Epithelial cell of proximal tubule (primary cell): ENCODE results near the gene CDH13. TPM values are rescaled to one million over a fixed set of nuclear protein-coding genes. Genes with fewer than 3 reads are reported as not detected.

ENCODE experiments used
- DNase-seq: peaks from one replicate; pipeline ENCODE4 v3.0.0-alpha.2; 2011; ENCODE audit warnings: low read depth
- H3K4me3 ChIP-seq: 2 replicates; pipeline ENCODE4 v1.5.1; 2011; ENCODE audit warnings: low read depth, mild to moderate bottlenecking, low read length
- total RNA-seq: library from RNA; depleted of rRNA; stranded (reverse); fragments of >200 nt; gene quantifications from 2 replicates; pipeline ENCODE4 v1.2.3, GENCODE V29; 2015
- TF ChIP-seq, protein P1 (sequence below): conservative IDR thresholded peaks from 2 replicates; pipeline ENCODE4 v1.5.1; 2012; ENCODE audit warnings: low read depth, mild to moderate bottlenecking, low read length

The CDH13 gene
- total RNA-seq, 1 donor from 2014 or later, result 85.4 TPM

DNA sequence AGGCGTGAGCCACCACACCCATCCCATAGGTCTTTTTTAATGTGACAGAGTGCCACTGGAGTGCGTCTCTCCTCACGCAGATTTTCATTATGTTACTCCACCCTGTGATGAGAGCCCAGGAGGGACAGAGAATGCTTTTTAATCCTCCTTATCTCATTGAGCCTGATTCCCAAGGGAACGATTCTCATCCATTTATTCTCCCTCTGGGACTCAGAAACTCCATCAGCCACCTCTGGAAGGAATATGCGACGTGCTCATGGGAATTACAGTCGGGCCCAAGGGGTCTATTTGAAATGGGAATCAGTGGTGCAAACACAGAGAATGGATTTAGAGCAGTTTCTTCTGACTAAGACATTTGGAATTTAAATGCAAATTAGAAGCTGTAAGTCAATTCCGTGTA, 1025.1 kb downstream of the CDH13 start:
- no peak for DNase-seq

GRCh38 chr16:83652943-83653342, 1026.2 kb downstream of the CDH13 start:
- no peak overlapping the region for H3K4me3 ChIP-seq
- TF ChIP-seq, protein P1, sequence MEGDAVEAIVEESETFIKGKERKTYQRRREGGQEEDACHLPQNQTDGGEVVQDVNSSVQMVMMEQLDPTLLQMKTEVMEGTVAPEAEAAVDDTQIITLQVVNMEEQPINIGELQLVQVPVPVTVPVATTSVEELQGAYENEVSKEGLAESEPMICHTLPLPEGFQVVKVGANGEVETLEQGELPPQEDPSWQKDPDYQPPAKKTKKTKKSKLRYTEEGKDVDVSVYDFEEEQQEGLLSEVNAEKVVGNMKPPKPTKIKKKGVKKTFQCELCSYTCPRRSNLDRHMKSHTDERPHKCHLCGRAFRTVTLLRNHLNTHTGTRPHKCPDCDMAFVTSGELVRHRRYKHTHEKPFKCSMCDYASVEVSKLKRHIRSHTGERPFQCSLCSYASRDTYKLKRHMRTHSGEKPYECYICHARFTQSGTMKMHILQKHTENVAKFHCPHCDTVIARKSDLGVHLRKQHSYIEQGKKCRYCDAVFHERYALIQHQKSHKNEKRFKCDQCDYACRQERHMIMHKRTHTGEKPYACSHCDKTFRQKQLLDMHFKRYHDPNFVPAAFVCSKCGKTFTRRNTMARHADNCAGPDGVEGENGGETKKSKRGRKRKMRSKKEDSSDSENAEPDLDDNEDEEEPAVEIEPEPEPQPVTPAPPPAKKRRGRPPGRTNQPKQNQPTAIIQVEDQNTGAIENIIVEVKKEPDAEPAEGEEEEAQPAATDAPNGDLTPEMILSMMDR, result no peak
- no peak for DNase-seq

More for the DNA sequence above, 1025.1 kb downstream of the CDH13 start:
- H3K4me3 ChIP-seq, result no peak overlapping the region
- TF ChIP-seq, protein P1, result no peak

DNA sequence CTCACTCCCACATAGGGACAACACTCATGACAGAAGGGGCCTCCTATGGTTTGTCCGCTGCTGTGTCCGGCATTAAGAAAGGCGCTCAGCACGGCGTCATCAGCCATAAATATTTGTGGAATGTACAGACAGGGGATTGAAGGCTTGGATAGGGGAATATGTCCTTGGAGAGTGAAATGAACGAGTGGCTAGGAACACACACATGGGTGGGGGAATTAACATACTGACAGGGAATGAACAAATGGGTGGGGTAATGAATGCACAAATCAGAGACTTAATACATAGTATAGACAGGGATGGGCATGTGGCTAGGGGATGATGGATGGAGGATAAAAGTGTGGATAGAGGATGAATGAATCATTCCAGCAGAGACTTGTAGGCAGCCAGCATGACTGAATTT, 1027.0 kb downstream of the CDH13 start:
- DNase-seq, result no peak
- TF ChIP-seq, protein P1, result no peak

GRCh38 chr16:83660282-83660681, 1033.5 kb downstream of the CDH13 start:
- DNase-seq, result no peak
- H3K4me3 ChIP-seq, result no peak overlapping the region
- TF ChIP-seq, protein P1, result no peak

More for the DNA sequence above, 1027.0 kb downstream of the CDH13 start:
- no peak overlapping the region for H3K4me3 ChIP-seq

- TF ChIP-seq, protein P1, result no peak
- no peak overlapping the region for H3K4me3 ChIP-seq
- no peak for DNase-seq
These were observed 1034.9 kb downstream of the CDH13 start for GRCh38 chr16:83661656-83662055.

- no peak for DNase-seq
- no peak overlapping the region for H3K4me3 ChIP-seq
- TF ChIP-seq, protein P1, result no peak
These were observed 1039.7 kb downstream of the CDH13 start for GRCh38 chr16:83666449-83666848.

GRCh38 chr16:83669456-83669855, 1042.7 kb downstream of the CDH13 start:
- no peak for DNase-seq
- TF ChIP-seq, protein P1, result no peak

More at GRCh38 chr16:83669456-83669855, 1042.7 kb downstream of the CDH13 start:
- H3K4me3 ChIP-seq, result no peak overlapping the region
